Kidney (tissue), 14 donors: Measurements from ENCODE around the gene DNAJA2. TPM values are rescaled to one million over a fixed set of nuclear protein-coding genes. Genes with fewer than 3 reads are reported as not detected.

Source experiments
- DNase-seq, 5 donors: peaks; one replicate each; pipeline ENCODE4 v3.0.0-alpha.2; 2013 to 2020
- FAIRE-seq: peaks from 2 replicates; lab custom pipeline; 2012; peaks lifted over from hg19 to GRCh38; lab: Jason Lieb, UNC
- H3K27ac ChIP-seq, 2 donors: one replicate each; pipeline ENCODE4 v1.7.0; 2013; ENCODE audit warnings: low read depth in 2 of 2, low read length in 2 of 2, inconsistent platforms in 1 of 2
- H3K27me3 ChIP-seq: one replicate; pipeline ENCODE4 v1.7.1; 2013; ENCODE audit warnings: low read length, inconsistent platforms; ENCODE audit not compliant: control insufficient read depth, insufficient read depth
- H3K36me3 ChIP-seq, 3 donors: one replicate each; pipeline versions ENCODE4 v1.7.0 to v1.7.1; 2013; ENCODE audit warnings: low read length in 3 of 3, control low read depth in 1 of 3, inconsistent platforms in 1 of 3; ENCODE audit not compliant: insufficient read depth in 3 of 3, control insufficient read depth in 2 of 3
- H3K4me1 ChIP-seq, 3 donors: one replicate each; pipeline versions ENCODE4 v1.7.0 to v1.7.1; 2013; ENCODE audit warnings: low read length in 3 of 3, inconsistent platforms in 1 of 3, low read depth in 1 of 3; ENCODE audit not compliant: control insufficient read depth in 2 of 3, insufficient read depth in 2 of 3
- H3K4me3 ChIP-seq, 3 donors: one replicate each; pipeline versions ENCODE4 v1.7.0 to v1.8.1; 2013; ENCODE audit warnings: low read length in 3 of 3, control low read depth in 1 of 3, inconsistent platforms in 1 of 3
- H3K9ac ChIP-seq, 3 donors: one replicate each; pipeline versions ENCODE4 v1.7.0 to v1.7.1; 2013; ENCODE audit warnings: low read length in 3 of 3, control low read depth in 1 of 3, inconsistent platforms in 1 of 3
- H3K9me3 ChIP-seq, 3 donors: one replicate each; pipeline versions ENCODE4 v1.7.0 to v1.7.1; 2013; ENCODE audit warnings: low read length in 3 of 3, control low read depth in 1 of 3, inconsistent platforms in 1 of 3; ENCODE audit not compliant: control insufficient read depth in 2 of 3, insufficient read depth in 1 of 3
- intact Hi-C: fragments of 100-400 bp; cut with DNase I; formaldehyde crosslinking; loops from one replicate; pipeline ENCODE4 v1.11.1; 2022
- polyA plus RNA-seq: library from polyadenylated mRNA; stranded (reverse); fragments of 350-450 nt; fragmentation: Illumina TruSeq; extraction: RNeasy Lipid Tissue Mini Kit (QIAGEN cat#74804); gene quantifications from one replicate; pipeline ENCODE4 v1.2.3, GENCODE V29; 2014; ENCODE audit warnings: low read depth, low replicate concordance; ENCODE audit not compliant: insufficient read depth
- total RNA-seq: library from RNA; stranded (reverse); fragmentation: NEBNext Ultra II Directional; extraction: Animal tissue kit (Norgen Biotek cat#: 25700); gene quantifications from one replicate; pipeline ENCODE4 v1.2.1, GENCODE V29; 2021
- TF ChIP-seq, protein P1 (sequence below): IDR thresholded peaks from 3 replicates; pipeline ENCODE4 v1.5.1; 2012; ENCODE audit warnings: mild to moderate bottlenecking, moderate library complexity, borderline replicate concordance; ENCODE audit not compliant: insufficient read depth; ENCODE audit errors: extremely low read depth
- donor health status: control.
- donor health status: control.
- donor health status: control.
- donor health status: control.
- donor health status: control.
- donor health status: DM: yes; HTN: yes; CAD: no.
- donor health status: Normal renal cell carcinoma (clear cell type).

DNAJA2 gene
- total and polyA plus RNA-seq, 2 donors from 2014 or later, result 47.3 to 54.4 TPM

DNA sequence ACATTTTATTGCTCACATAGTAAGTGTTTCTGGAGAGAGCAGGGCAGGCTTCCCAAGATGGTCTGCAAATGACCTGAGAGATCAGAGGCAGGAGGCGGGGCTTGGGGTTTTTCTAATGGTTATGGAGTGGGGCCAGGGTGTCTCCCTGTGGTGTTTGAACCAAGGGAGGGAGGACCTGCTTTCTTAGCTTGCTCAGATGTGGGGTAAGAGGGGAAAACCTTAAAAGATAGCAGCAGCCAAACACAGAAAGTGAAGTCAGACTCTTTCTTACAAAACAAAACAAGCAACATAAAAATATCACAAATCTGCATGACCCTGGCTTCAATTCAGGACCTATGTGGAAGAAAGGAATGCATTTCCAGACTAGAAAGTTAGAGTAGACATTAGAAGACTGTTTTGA lies 22.9 kb upstream of the DNAJA2 start:
- no peaks in the 10 kb centered on the region for H3K9me3 ChIP-seq
- no peak for FAIRE-seq
- H3K9ac ChIP-seq, result no peak overlapping the region
- H3K27ac ChIP-seq, result no peak overlapping the region
- no peak for DNase-seq
- H3K36me3 ChIP-seq, result no peaks in the 10 kb centered on the region
- intact Hi-C loops, result no loop called here
- no peaks in the 10 kb centered on the region for H3K27me3 ChIP-seq
- TF ChIP-seq, protein P1, sequence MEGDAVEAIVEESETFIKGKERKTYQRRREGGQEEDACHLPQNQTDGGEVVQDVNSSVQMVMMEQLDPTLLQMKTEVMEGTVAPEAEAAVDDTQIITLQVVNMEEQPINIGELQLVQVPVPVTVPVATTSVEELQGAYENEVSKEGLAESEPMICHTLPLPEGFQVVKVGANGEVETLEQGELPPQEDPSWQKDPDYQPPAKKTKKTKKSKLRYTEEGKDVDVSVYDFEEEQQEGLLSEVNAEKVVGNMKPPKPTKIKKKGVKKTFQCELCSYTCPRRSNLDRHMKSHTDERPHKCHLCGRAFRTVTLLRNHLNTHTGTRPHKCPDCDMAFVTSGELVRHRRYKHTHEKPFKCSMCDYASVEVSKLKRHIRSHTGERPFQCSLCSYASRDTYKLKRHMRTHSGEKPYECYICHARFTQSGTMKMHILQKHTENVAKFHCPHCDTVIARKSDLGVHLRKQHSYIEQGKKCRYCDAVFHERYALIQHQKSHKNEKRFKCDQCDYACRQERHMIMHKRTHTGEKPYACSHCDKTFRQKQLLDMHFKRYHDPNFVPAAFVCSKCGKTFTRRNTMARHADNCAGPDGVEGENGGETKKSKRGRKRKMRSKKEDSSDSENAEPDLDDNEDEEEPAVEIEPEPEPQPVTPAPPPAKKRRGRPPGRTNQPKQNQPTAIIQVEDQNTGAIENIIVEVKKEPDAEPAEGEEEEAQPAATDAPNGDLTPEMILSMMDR, result no peak
- H3K4me1 ChIP-seq, result no peaks in the 10 kb centered on the region
- no peak overlapping the region for H3K4me3 ChIP-seq

- Histone ChIP-seq H3K27me3 (no peaks in the 10 kb centered on the region), H3K4me1 (no peaks in the 10 kb centered on the region), H3K4me3 (no peak overlapping the region), H3K27ac (no peak overlapping the region), H3K9me3 (no peaks in the 10 kb centered on the region), H3K9ac (no peak overlapping the region), H3K36me3 (no peaks in the 10 kb centered on the region)
- FAIRE-seq (no peak), DNase-seq (no peak)
- TF ChIP-seq, protein P1, result no peak
- intact Hi-C loops, result no loop called here
Measured at GRCh38 chr16:46991729-46992704, 18.5 kb upstream of the DNAJA2 start.

DNA sequence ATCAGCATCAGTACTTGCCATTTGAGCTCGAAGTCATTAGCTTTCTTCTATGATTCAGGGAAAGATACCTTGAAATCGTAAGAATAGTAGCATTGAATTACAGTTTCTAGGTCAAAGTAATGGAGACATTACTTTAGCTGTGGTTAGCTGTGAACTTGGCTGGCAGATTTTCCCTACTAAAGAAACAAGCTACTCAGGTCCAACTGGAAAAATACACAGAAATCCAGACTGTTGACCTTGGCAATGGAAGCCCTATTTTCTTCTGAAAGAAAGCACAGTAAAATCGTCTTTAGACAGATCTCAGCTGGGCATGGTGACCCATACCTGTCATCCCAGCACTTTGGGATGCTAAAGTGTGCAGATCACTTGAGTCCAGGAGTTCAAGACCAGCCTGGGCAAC lies 13.4 kb upstream of the DNAJA2 start:
- TF ChIP-seq, protein P1, result no peak
- Histone ChIP-seq H3K27ac (no peak overlapping the region), H3K27me3 (no peaks in the 10 kb centered on the region), H3K9me3 (no peaks in the 10 kb centered on the region), H3K36me3 (no peaks in the 10 kb centered on the region), H3K9ac (no peak overlapping the region), H3K4me3 (no peak overlapping the region), H3K4me1 (no peaks in the 10 kb centered on the region)
- no peak for FAIRE-seq
- DNase-seq, result peak in 1 of 5 donors; percentile 10
- intact Hi-C loops, result no loop called here
